HEK293 (cell line): ENCODE measurements around the gene DCUN1D3.
"Not testable (repeated sequence)": the region's sequence is repeated elsewhere in the genome, so short reads cannot be mapped to it uniquely, and the experiment has no call there.

Experiments used
- CTCF ChIA-PET: fragments of 350-600 bp; formaldehyde crosslinking; extraction: SDS; loops from one replicate; lab custom pipeline; 2021; ENCODE audit warnings: antibody characterized with exemption; lab: Yijun Ruan, JAX
- POLR2A ChIA-PET: fragments of 300-600 bp; formaldehyde crosslinking; extraction: SDS; loops from one replicate; lab custom pipeline; 2020; ENCODE audit warnings: antibody characterized with exemption, inconsistent platforms; lab: Yijun Ruan, JAX
- H3K27ac ChIP-seq: fragments of 200-500 bp; sonication (Bioruptor generic); 2 replicates; pipeline ENCODE4 v1.5.1; 2014; ENCODE audit warnings: low read depth, low read length, control low read depth, inconsistent platforms; ENCODE audit errors: extremely low read depth
- H3K36me3 ChIP-seq, 2 experiments: fragments of 200-500 bp in 1 of 2; sonication (Bioruptor generic) in 1 of 2; 1 replicate in 1 of 2; 2 replicates in 1 of 2; pipeline ENCODE4 v1.5.1; 2014 to 2017; ENCODE audit warnings: inconsistent platforms in 2 of 2, low read length in 2 of 2; ENCODE audit not compliant: control insufficient read depth in 2 of 2, insufficient read depth in 1 of 2
- H3K4me1 ChIP-seq: fragments of 200-500 bp; sonication (Bioruptor generic); 2 replicates; pipeline ENCODE4 v1.5.1; 2014; ENCODE audit warnings: mild to moderate bottlenecking, low read length, inconsistent platforms; ENCODE audit not compliant: control insufficient read depth, insufficient read depth
- H3K4me3 ChIP-seq: 2 replicates; pipeline ENCODE4 v1.5.1; 2011; ENCODE audit warnings: low read depth, mild to moderate bottlenecking, control low read depth, low read length, moderate library complexity
- H3K9me3 ChIP-seq: fragments of 200-500 bp; sonication (Bioruptor generic); 2 replicates; pipeline ENCODE4 v1.5.1; 2014; ENCODE audit warnings: low read depth, low read length, inconsistent platforms; ENCODE audit not compliant: control insufficient read depth, insufficient read depth
- FEZF1 ChIP-seq: fragments of 450-650 bp; formaldehyde crosslinking; IDR thresholded peaks from 2 replicates; pipeline ENCODE4 v1.5.1; 2016; ENCODE audit warnings: missing biosample characterization, missing genetic modification characterization
- IKZF3 ChIP-seq: fragments of 450-650 bp; IDR thresholded peaks from 2 replicates; pipeline ENCODE4 v1.5.0; 2018; ENCODE audit warnings: missing biosample characterization, mild to moderate bottlenecking, missing genetic modification characterization, moderate library complexity
- PRDM1 ChIP-seq: fragments of 450-650 bp; formaldehyde crosslinking; IDR thresholded peaks from 2 replicates; pipeline ENCODE4; 2016; ENCODE audit warnings: missing biosample characterization, missing genetic modification characterization
- PRDM10 ChIP-seq: fragments of 450-650 bp; formaldehyde crosslinking; IDR thresholded peaks from 2 replicates; pipeline ENCODE4 v1.5.1; 2016; ENCODE audit warnings: missing biosample characterization, missing genetic modification characterization
- SCRT2 ChIP-seq: fragments of 450-650 bp; formaldehyde crosslinking; IDR thresholded peaks from 2 replicates; pipeline ENCODE4 v1.5.1; 2016; ENCODE audit warnings: missing biosample characterization, missing genetic modification characterization
- ZEB2 ChIP-seq: fragments of 450-650 bp; formaldehyde crosslinking; IDR thresholded peaks from 2 replicates; pipeline ENCODE4 v1.5.1; 2016; ENCODE audit warnings: missing biosample characterization, missing genetic modification characterization
- ZNF157 ChIP-seq: fragments of 450-650 bp; formaldehyde crosslinking; IDR thresholded peaks from 2 replicates; pipeline ENCODE4 v1.5.1; 2016; ENCODE audit warnings: missing biosample characterization, missing genetic modification characterization
- ZNF16 ChIP-seq: fragments of 450-650 bp; formaldehyde crosslinking; IDR thresholded peaks from 2 replicates; pipeline ENCODE4 v1.5.1; 2016; ENCODE audit warnings: low read depth, missing biosample characterization, missing genetic modification characterization
- ZNF18 ChIP-seq: fragments of 450-650 bp; formaldehyde crosslinking; IDR thresholded peaks from 2 replicates; pipeline ENCODE4 v1.5.1; 2016; ENCODE audit warnings: missing biosample characterization, missing genetic modification characterization
- ZNF26 ChIP-seq: fragments of 450-650 bp; formaldehyde crosslinking; IDR thresholded peaks from 2 replicates; pipeline ENCODE4 v1.5.1; 2016; ENCODE audit warnings: missing biosample characterization, missing genetic modification characterization
- ZNF558 ChIP-seq: fragments of 450-650 bp; formaldehyde crosslinking; IDR thresholded peaks from 2 replicates; pipeline ENCODE4 v1.5.1; 2016; ENCODE audit warnings: missing biosample characterization, missing genetic modification characterization
- ZNF561 ChIP-seq: fragments of 450-650 bp; IDR thresholded peaks from 2 replicates; pipeline ENCODE4 v1.5.1; 2018; ENCODE audit warnings: missing biosample characterization, missing genetic modification characterization, borderline replicate concordance
- ZNF580 ChIP-seq: fragments of 450-650 bp; formaldehyde crosslinking; IDR thresholded peaks from 2 replicates; pipeline ENCODE4 v1.5.1; 2016; ENCODE audit warnings: missing biosample characterization, missing genetic modification characterization
- ZNF621 ChIP-seq: fragments of 450-650 bp; formaldehyde crosslinking; IDR thresholded peaks from 2 replicates; pipeline ENCODE4 v1.5.1; 2017; ENCODE audit warnings: missing biosample characterization, missing genetic modification characterization
- ZNF639 ChIP-seq: fragments of 450-650 bp; formaldehyde crosslinking; IDR thresholded peaks from 2 replicates; pipeline ENCODE4 v1.5.1; 2016; ENCODE audit warnings: missing biosample characterization, missing genetic modification characterization
- ZNF645 ChIP-seq: fragments of 450-650 bp; formaldehyde crosslinking; IDR thresholded peaks from 2 replicates; pipeline ENCODE4; 2016; ENCODE audit warnings: missing biosample characterization, missing genetic modification characterization
- ZSCAN18 ChIP-seq: fragments of 450-650 bp; formaldehyde crosslinking; IDR thresholded peaks from 2 replicates; pipeline ENCODE4 v1.5.1; 2016; ENCODE audit warnings: missing biosample characterization, missing genetic modification characterization

Gene DCUN1D3

GRCh38 chr16:20862162-20862960, 37.8 kb downstream of the DCUN1D3 start:
- Histone ChIP-seq H3K9me3 (no peaks in the 10 kb centered on the region), H3K36me3 (peaks cover 0 to 24% of the 10 kb centered on the region in 2 experiments; a peak in 1 of 3 replicates), H3K4me3 (no peak overlapping the region), H3K27ac (no peak overlapping the region), H3K4me1 (no peaks in the 10 kb centered on the region)
- no peak for TF ChIP-seq ZNF18
- TF ChIP-seq FEZF1 (tag by site-specific recombination), result no peak
- no peak for TF ChIP-seq ZNF561 (tag by site-specific recombination)
- TF ChIP-seq ZNF558 (tag by site-specific recombination), result no peak
- no peak for TF ChIP-seq ZEB2 (tag by site-specific recombination)
- no peak for TF ChIP-seq PRDM1
- no peak for TF ChIP-seq ZNF26 (tag by site-specific recombination)
- TF ChIP-seq SCRT2 (tag by site-specific recombination), result no peak
- no peak for TF ChIP-seq ZNF639 (tag by site-specific recombination)
- POLR2A ChIA-PET, result no interaction called here
- CTCF ChIA-PET, result interaction anchor here (0.9 to 2.2 kb wide), 2 partner anchors 12 to 13 kb away, joined by 4 to 10 read pairs; no protein-coding TSS in a partner anchor

GRCh38 chr16:20860995-20861394, 39.2 kb downstream of the DCUN1D3 start:
- H3K9me3 ChIP-seq, POLR2A ChIA-PET, H3K27ac ChIP-seq, H3K4me1 ChIP-seq, H3K4me3 ChIP-seq: not testable (repeated sequence)
- CTCF ChIA-PET, result interaction anchor here (2.2 kb wide), 1 partner anchor 10 kb away, joined by 10 read pairs; no protein-coding TSS in a partner anchor
- H3K36me3 ChIP-seq, result peaks cover 0 to 27% of the 10 kb centered on the region in 2 experiments; a peak in 1 of 3 replicates

GRCh38 chr16:20860361-20860760, 39.8 kb downstream of the DCUN1D3 start:
- H3K9me3 ChIP-seq, result no peaks in the 10 kb centered on the region
- H3K27ac ChIP-seq, result no peak overlapping the region
- no peaks in the 10 kb centered on the region for H3K4me1 ChIP-seq
- H3K4me3 ChIP-seq, result no peak overlapping the region
- CTCF ChIA-PET, result interaction anchor here (0.5 to 2.2 kb wide), 2 partner anchors 10 to 37 kb away, joined by 3 to 10 read pairs; no protein-coding TSS in a partner anchor
- H3K36me3 ChIP-seq, result peaks cover 0 to 34% of the 10 kb centered on the region in 2 experiments; a peak in 1 of 3 replicates
- POLR2A ChIA-PET, result no interaction called here
- TF ChIP-seq ZSCAN18, result no peak
- TF ChIP-seq PRDM10 (tag by site-specific recombination), result no peak
- no peak for TF ChIP-seq ZNF16
- no peak for TF ChIP-seq ZNF580 (tag by site-specific recombination)
- no peak for TF ChIP-seq ZNF645 (tag by site-specific recombination)
- no peak for TF ChIP-seq ZNF621 (tag by site-specific recombination)
- no peak for TF ChIP-seq IKZF3 (tag by site-specific recombination)
- TF ChIP-seq SCRT2 (tag by site-specific recombination), result no peak
- no peak for TF ChIP-seq ZNF157 (tag by site-specific recombination)
